ENCODE data around the gene TLR8.

DNA sequence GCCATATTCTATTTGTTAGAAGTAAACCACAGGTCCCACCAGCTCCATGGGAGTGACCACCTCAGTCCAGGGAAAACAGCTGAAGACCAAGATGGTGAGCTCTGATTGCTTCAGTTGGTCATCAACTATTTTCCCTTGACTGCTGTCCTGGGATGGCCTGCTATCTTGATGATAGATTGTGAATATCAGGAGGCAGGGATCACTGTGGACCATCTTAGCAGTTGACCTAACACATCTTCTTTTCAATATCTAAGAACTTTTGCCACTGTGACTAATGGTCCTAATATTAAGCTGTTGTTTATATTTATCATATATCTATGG, 16.1 kb downstream of the TLR8 start:
- no peak for TF ChIP-seq CTCF (IDR thresholded peaks at IDR 0.05; ENCODE audit: low read depth, low read length, poor library complexity, severe bottlenecking)
- no peak for TF ChIP-seq EZH2phosphoT487 (IDR thresholded peaks at IDR 0.05; ENCODE audit: borderline replicate concordance, low read length)
